Neural progenitor cell (in vitro differentiated cells): ENCODE data around the gene NFIA. TPM values are rescaled to one million over a fixed set of nuclear protein-coding genes. Genes with fewer than 3 reads are reported as not detected.

ENCODE experiments used
- DNase-seq: peaks from one replicate; pipeline ENCODE4 v3.0.0-alpha.2; 2016; ENCODE audit warnings: low spot score
- H2AFZ ChIP-seq: fragments of 200-600 bp; sonication (generic); replicated peaks from 2 replicates; pipeline ENCODE4 v1.6.1; 2016; ENCODE audit warnings: antibody characterized with exemption
- H3F3A ChIP-seq: fragments of 200-600 bp; sonication (generic); 2 replicates; pipeline ENCODE4 v1.6.1; 2016; ENCODE audit warnings: antibody characterized with exemption, low read depth
- H3K27ac ChIP-seq: fragments of 200-600 bp; sonication (generic); 2 replicates; pipeline ENCODE4 v1.5.1; 2016; ENCODE audit warnings: mild to moderate bottlenecking
- H3K27me3 ChIP-seq: fragments of 200-600 bp; sonication (generic); 2 replicates; pipeline ENCODE4 v1.6.1; 2016; ENCODE audit warnings: mild to moderate bottlenecking, moderate library complexity
- H3K36me3 ChIP-seq: fragments of 200-600 bp; sonication (generic); 2 replicates; pipeline ENCODE4 v1.5.1; 2016
- H3K4me1 ChIP-seq: fragments of 200-600 bp; sonication (generic); 2 replicates; pipeline ENCODE4 v1.6.1; 2016; ENCODE audit warnings: mixed run types
- H3K4me2 ChIP-seq: fragments of 200-600 bp; sonication (generic); 2 replicates; pipeline ENCODE4 v1.6.1; 2016
- H3K4me3 ChIP-seq: fragments of 200-600 bp; sonication (generic); 2 replicates; pipeline ENCODE4 v1.5.1; 2016
- H3K79me2 ChIP-seq: fragments of 200-600 bp; sonication (generic); 2 replicates; pipeline ENCODE4 v1.6.1; 2016; ENCODE audit warnings: low read depth
- H3K9ac ChIP-seq: fragments of 200-600 bp; sonication (generic); 2 replicates; pipeline ENCODE4 v1.6.1; 2016
- H3K9me3 ChIP-seq: fragments of 200-600 bp; sonication (generic); 2 replicates; pipeline ENCODE4 v1.5.1; 2016; ENCODE audit warnings: low read depth
- H4K20me1 ChIP-seq: fragments of 200-600 bp; sonication (generic); 2 replicates; pipeline ENCODE4 v1.6.1; 2016; ENCODE audit warnings: low read depth
- H3K27ac Mint-ChIP-seq: 3 replicates; pipeline ENCODE4 v1.8.0; 2021; ENCODE audit warnings: mixed read lengths
- H3K27me3 Mint-ChIP-seq: 2 replicates; pipeline ENCODE4 v1.8.0; 2022; ENCODE audit warnings: low read depth, mild to moderate bottlenecking, inconsistent platforms, moderate library complexity, mixed read lengths; ENCODE audit not compliant: insufficient read depth
- H3K36me3 Mint-ChIP-seq: 3 replicates; pipeline ENCODE4 v1.8.0; 2021; ENCODE audit warnings: mixed read lengths
- H3K4me1 Mint-ChIP-seq: 3 replicates; pipeline ENCODE4 v1.8.0; 2021; ENCODE audit warnings: mixed read lengths
- H3K4me3 Mint-ChIP-seq: 3 replicates; pipeline ENCODE4 v1.8.0; 2021; ENCODE audit warnings: mild to moderate bottlenecking, moderate library complexity, mixed read lengths
- H3K9me3 Mint-ChIP-seq: 3 replicates; pipeline ENCODE4 v1.8.0; 2020; ENCODE audit warnings: mixed read lengths
- EZH2 ChIP-seq: fragments of 200-600 bp; sonication (generic); IDR thresholded peaks from 2 replicates; pipeline ENCODE4 v1.6.1; 2017; ENCODE audit warnings: antibody characterized with exemption, mild to moderate bottlenecking, moderate library complexity
- EZH2phosphoT487 ChIP-seq: fragments of 200-600 bp; sonication (generic); IDR thresholded peaks from 2 replicates; pipeline ENCODE4 v1.6.1; 2017; ENCODE audit warnings: antibody characterized with exemption
- total RNA-seq: library from RNA; depleted of rRNA; stranded (reverse); fragments of >200 nt; gene quantifications from 2 replicates; pipeline ENCODE4 v1.2.3, GENCODE V29; 2015; ENCODE audit warnings: low replicate concordance
- TF ChIP-seq, protein P1 (sequence below): fragments of 200-600 bp; sonication (generic); IDR thresholded peaks from 2 replicates; pipeline ENCODE4 v1.5.1; 2017; ENCODE audit warnings: antibody characterized with exemption, mild to moderate bottlenecking

Gene NFIA
- total RNA-seq, 1 donor from 2014 or later: 5.3 TPM

DNA sequence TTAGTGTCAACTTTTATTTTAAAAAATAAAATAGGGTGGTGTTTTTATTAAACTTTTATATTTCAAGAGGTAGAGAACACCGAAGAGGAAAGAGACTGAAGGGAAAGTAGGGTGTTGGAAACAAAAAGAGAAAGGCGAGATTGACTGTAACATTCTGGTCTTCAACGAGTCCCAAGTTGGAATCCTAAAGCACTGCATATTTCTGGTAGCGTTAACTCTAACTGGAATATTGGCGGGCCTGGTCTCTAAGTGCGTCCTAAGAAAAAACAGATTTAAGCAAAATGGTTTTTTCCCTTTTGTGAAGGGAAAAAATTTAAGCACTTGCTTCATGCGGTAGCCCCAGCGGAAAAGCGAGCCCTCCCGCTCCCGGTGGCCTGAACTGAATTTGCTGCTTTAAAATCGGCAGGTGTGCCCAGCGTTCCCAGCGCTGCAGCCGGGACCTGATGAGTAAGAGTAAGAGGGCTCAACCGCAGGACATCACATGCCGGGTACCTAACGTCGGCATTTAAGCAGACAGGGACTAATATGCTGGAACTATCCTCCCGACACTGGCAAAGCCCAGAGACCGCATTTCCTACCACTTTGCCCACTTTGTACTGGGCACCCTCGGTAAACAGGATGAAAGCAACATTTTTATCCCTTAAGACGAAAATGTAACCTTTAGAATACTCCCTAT, 30.5 kb upstream of the NFIA start:
- no peaks in the 10 kb centered on the region for H3K36me3 ChIP-seq
- Mint-ChIP-seq H3K4me1 (peaks cover 51% of the 10 kb centered on the region), H3K9me3 (no peaks in the 10 kb centered on the region), H3K36me3 (no peaks in the 10 kb centered on the region), H3K27ac (no peak overlapping the region), H3K27me3 (peaks cover 59% of the 10 kb centered on the region), H3K4me3 (peak overlapping the region; percentile 86)
- peaks cover 38% of the 10 kb centered on the region for H4K20me1 ChIP-seq
- peaks cover 63% of the 10 kb centered on the region for H3K27me3 ChIP-seq
- peak; percentile 93 for TF ChIP-seq EZH2
- TF ChIP-seq, protein P1, sequence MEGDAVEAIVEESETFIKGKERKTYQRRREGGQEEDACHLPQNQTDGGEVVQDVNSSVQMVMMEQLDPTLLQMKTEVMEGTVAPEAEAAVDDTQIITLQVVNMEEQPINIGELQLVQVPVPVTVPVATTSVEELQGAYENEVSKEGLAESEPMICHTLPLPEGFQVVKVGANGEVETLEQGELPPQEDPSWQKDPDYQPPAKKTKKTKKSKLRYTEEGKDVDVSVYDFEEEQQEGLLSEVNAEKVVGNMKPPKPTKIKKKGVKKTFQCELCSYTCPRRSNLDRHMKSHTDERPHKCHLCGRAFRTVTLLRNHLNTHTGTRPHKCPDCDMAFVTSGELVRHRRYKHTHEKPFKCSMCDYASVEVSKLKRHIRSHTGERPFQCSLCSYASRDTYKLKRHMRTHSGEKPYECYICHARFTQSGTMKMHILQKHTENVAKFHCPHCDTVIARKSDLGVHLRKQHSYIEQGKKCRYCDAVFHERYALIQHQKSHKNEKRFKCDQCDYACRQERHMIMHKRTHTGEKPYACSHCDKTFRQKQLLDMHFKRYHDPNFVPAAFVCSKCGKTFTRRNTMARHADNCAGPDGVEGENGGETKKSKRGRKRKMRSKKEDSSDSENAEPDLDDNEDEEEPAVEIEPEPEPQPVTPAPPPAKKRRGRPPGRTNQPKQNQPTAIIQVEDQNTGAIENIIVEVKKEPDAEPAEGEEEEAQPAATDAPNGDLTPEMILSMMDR: no peak
- peak; percentile 85 for TF ChIP-seq EZH2phosphoT487
- H3K9ac ChIP-seq: no peak overlapping the region
- H3K27ac ChIP-seq: no peak overlapping the region
- H3K4me3 ChIP-seq: peak overlapping the region; percentile 70
- H2AFZ ChIP-seq: no peak overlapping the region
- H3K4me2 ChIP-seq: peak overlapping the region; percentile 45
- DNase-seq: peak; percentile 60
- no peaks in the 10 kb centered on the region for H3K9me3 ChIP-seq
- H3K4me1 ChIP-seq: peaks cover 17% of the 10 kb centered on the region
- H3K79me2 ChIP-seq: no peaks in the 10 kb centered on the region
- H3F3A ChIP-seq: peaks cover 23% of the 10 kb centered on the region

DNA sequence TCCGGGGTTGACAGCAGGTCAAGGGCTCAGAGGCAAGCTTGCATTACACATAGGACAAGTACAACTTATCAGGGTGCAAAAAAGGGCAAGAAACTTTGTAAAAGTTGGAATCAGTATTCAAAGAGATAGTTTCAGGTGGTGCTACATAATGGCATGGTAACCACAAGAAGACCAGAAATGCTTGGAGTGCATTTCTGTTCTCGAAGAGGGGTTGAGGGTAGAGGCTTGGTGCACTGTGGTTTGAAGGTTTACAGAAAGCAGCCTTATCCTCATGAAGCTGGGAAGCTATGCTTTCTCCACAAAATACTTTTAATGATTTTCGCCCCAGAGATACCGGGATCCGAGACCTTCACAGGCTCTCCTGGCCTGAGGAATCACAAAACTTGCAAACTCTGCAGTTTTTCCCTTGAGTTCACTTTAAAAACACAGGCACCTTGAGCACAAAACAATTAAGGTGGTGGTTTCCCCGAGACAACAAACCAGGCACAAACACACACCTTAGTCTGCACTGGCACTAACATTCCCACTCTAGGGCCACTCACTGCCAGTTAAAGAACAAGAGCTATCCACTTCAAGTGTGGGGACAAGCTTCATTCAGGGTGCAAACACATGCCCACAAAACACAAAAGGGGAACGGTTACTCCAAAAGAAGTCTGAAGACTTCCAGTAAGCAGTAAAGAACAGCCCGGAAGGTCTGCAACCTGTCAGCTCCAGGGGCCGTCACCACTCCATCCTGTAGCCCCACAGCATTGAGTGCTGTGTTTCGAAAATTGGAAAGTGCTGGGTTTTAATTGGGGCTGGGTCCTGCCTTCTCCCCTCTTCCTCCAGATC, 29.8 kb upstream of the NFIA start:
- Mint-ChIP-seq H3K36me3 (no peaks in the 10 kb centered on the region), H3K27ac (no peak overlapping the region), H3K4me3 (peak overlapping the region; percentile 86), H3K27me3 (peaks cover 61% of the 10 kb centered on the region), H3K4me1 (peaks cover 51% of the 10 kb centered on the region), H3K9me3 (no peaks in the 10 kb centered on the region)
- no peak overlapping the region for H3K9ac ChIP-seq
- no peaks in the 10 kb centered on the region for H3K9me3 ChIP-seq
- no peaks in the 10 kb centered on the region for H3K36me3 ChIP-seq
- H3K27me3 ChIP-seq: peaks cover 71% of the 10 kb centered on the region
- no peak overlapping the region for H3K4me3 ChIP-seq
- peaks cover 18% of the 10 kb centered on the region for H3K4me1 ChIP-seq
- TF ChIP-seq, protein P1: no peak
- TF ChIP-seq EZH2 (no peak), EZH2phosphoT487 (no peak)
- peak; percentile 61 for DNase-seq
- H3K4me2 ChIP-seq: peak overlapping the region; percentile 45
- H3F3A ChIP-seq: peaks cover 24% of the 10 kb centered on the region
- no peak overlapping the region for H2AFZ ChIP-seq
- no peaks in the 10 kb centered on the region for H3K79me2 ChIP-seq
- H4K20me1 ChIP-seq: peaks cover 38% of the 10 kb centered on the region
- no peak overlapping the region for H3K27ac ChIP-seq

DNA sequence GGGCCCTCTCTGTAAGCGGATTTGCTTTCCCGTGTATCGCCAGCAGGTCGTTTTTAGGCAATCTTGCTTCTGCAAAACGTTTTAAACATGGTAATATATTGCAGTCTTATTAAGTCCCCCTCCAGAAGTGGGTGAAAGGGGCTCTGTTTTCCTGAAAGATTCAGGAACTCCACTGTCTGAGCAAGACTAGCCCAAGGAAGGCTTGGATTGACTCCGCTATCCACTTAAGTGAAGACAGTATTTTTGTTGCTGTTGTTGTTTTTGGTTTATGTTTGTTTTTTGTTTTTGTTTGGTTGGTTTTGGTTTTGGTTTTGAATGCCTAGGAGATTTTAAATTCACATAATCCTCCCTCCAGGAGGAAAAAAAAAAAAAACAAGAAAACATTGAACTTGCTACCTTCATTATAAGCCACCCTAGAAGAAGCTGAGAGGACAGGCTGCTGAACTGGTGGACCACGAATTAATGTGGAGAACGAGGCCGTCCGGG, 29.1 kb upstream of the NFIA start:
- H3K4me2 ChIP-seq: no peak overlapping the region
- DNase-seq: no peak
- H3K36me3 Mint-ChIP-seq: no peaks in the 10 kb centered on the region
- peak overlapping the region; percentile 14 for H3K4me3 ChIP-seq
- no peak overlapping the region for H3K27ac Mint-ChIP-seq
- no peak overlapping the region for H3K27ac ChIP-seq
- H2AFZ ChIP-seq: no peak overlapping the region
- H3K79me2 ChIP-seq: no peaks in the 10 kb centered on the region
- H3K4me3 Mint-ChIP-seq: peak overlapping the region; percentile 86
- H3K36me3 ChIP-seq: no peaks in the 10 kb centered on the region
- H3K27me3 Mint-ChIP-seq: peaks cover 61% of the 10 kb centered on the region
- H3K9me3 ChIP-seq: no peaks in the 10 kb centered on the region
- H3F3A ChIP-seq: peaks cover 29% of the 10 kb centered on the region
- TF ChIP-seq, protein P1: peak; percentile 13
- peak; percentile 78 for TF ChIP-seq EZH2phosphoT487
- TF ChIP-seq EZH2: peak; percentile 91
- peaks cover 55% of the 10 kb centered on the region for H3K4me1 Mint-ChIP-seq
- H3K9ac ChIP-seq: no peak overlapping the region
- H3K9me3 Mint-ChIP-seq: no peaks in the 10 kb centered on the region
- peaks cover 77% of the 10 kb centered on the region for H3K27me3 ChIP-seq
- peaks cover 18% of the 10 kb centered on the region for H3K4me1 ChIP-seq
- peaks cover 38% of the 10 kb centered on the region for H4K20me1 ChIP-seq
